GM12878 (cell line): ENCODE measurements around the gene KCNK1. TPM values are rescaled to one million over a fixed set of nuclear protein-coding genes. Genes with fewer than 3 reads are reported as not detected.
A peak's percentile ranks its signal among the peaks of the same experiment; 100 is the strongest.

ENCODE experiments used
- ATF2 ChIP-seq: IDR thresholded peaks from 2 replicates; pipeline ENCODE4 v1.6.1; 2012; ENCODE audit warnings: low read length, inconsistent platforms
- ATF7 ChIP-seq: fragments of 450-650 bp; IDR thresholded peaks from 2 replicates; pipeline ENCODE4 v1.6.1; 2016; ENCODE audit warnings: low read depth, mild to moderate bottlenecking
- BMI1 ChIP-seq: fragments of 450-650 bp; IDR thresholded peaks from 2 replicates; pipeline ENCODE4 v1.6.1; 2016; ENCODE audit warnings: mild to moderate bottlenecking, moderate library complexity, borderline replicate concordance
- CEBPB ChIP-seq, 2 experiments: fragments of 150-350 bp in 1 of 2; IDR thresholded peaks; 2 replicates each; pipeline ENCODE4 v1.6.1; 2012 to 2014; ENCODE audit warnings: low read depth in 2 of 2, low read length in 2 of 2, borderline replicate concordance in 1 of 2, inconsistent platforms in 1 of 2
- CHD2 ChIP-seq: IDR thresholded peaks from 2 replicates; pipeline ENCODE4 v1.6.1; 2011; ENCODE audit warnings: low read depth, low read length, improper control_type of control experiment, borderline replicate concordance
- DPF2 ChIP-seq: fragments of 450-650 bp; IDR thresholded peaks from 2 replicates; pipeline ENCODE4 v1.6.1; 2017; ENCODE audit warnings: mild to moderate bottlenecking
- EP300 ChIP-seq, 2 experiments: fragments of 150-350 bp in 1 of 2; IDR thresholded peaks; 2 replicates each; pipeline ENCODE4 v1.6.1; 2011 to 2012; ENCODE audit warnings: low read depth in 2 of 2, low read length in 2 of 2, borderline replicate concordance in 1 of 2, improper control_type of control experiment in 1 of 2, inconsistent platforms in 1 of 2; ENCODE audit not compliant: control insufficient read depth in 1 of 2
- HDAC6 ChIP-seq: fragments of 200-600 bp; sonication (generic); IDR thresholded peaks from one replicate; pipeline ENCODE4 v1.8.0; 2017; ENCODE audit warnings: antibody characterized with exemption; ENCODE audit not compliant: unreplicated experiment
- JUNB ChIP-seq: IDR thresholded peaks from 2 replicates; pipeline ENCODE4 v1.6.1; 2016; ENCODE audit warnings: antibody characterized with exemption, mild to moderate bottlenecking
- MEF2A ChIP-seq: IDR thresholded peaks from 2 replicates; pipeline ENCODE4 v1.6.1; 2011; ENCODE audit warnings: low read depth, mild to moderate bottlenecking, low read length, moderate library complexity; ENCODE audit not compliant: insufficient read depth
- MTA3 ChIP-seq: IDR thresholded peaks from 2 replicates; pipeline ENCODE4 v1.6.1; 2012; ENCODE audit warnings: low read length, inconsistent platforms, borderline replicate concordance
- NBN ChIP-seq: fragments of 450-650 bp; IDR thresholded peaks from 2 replicates; pipeline ENCODE4 v1.6.1; 2016
- NFYB ChIP-seq: IDR thresholded peaks from 2 replicates; pipeline ENCODE4 v1.6.1; 2011; ENCODE audit warnings: low read depth, mild to moderate bottlenecking, low read length, improper control_type of control experiment, moderate library complexity; ENCODE audit not compliant: insufficient read depth
- NR2F1 ChIP-seq: fragments of 450-650 bp; conservative IDR thresholded peaks from 2 replicates; pipeline ENCODE4 v1.6.1; 2017; ENCODE audit warnings: mild to moderate bottlenecking
- PBX3 ChIP-seq: IDR thresholded peaks from 2 replicates; pipeline ENCODE4 v1.6.1; 2011; ENCODE audit warnings: mild to moderate bottlenecking, low read depth, low read length, moderate library complexity; ENCODE audit not compliant: insufficient replicate concordance
- POU2F2 ChIP-seq: IDR thresholded peaks from 3 replicates; pipeline ENCODE4 v1.6.1; 2011; ENCODE audit warnings: low read depth, mild to moderate bottlenecking, low read length, borderline replicate concordance
- RAD21 ChIP-seq: IDR thresholded peaks from 2 replicates; pipeline ENCODE4 v1.6.1; 2011; ENCODE audit warnings: mild to moderate bottlenecking, low read depth, low read length, moderate library complexity; ENCODE audit not compliant: insufficient read depth
- TCF3 ChIP-seq: IDR thresholded peaks from 2 replicates; pipeline ENCODE4 v1.6.1; 2012; ENCODE audit warnings: low read depth, mild to moderate bottlenecking, low read length, borderline replicate concordance; ENCODE audit not compliant: insufficient read depth
- USF1 ChIP-seq: IDR thresholded peaks from 2 replicates; pipeline ENCODE4 v1.6.1; 2011; ENCODE audit warnings: borderline replicate concordance, low read depth, mild to moderate bottlenecking, moderate library complexity, mixed read lengths, low read length; ENCODE audit not compliant: insufficient read depth; ENCODE audit errors: extremely low read length
- ZNF274 ChIP-seq: IDR thresholded peaks from one replicate; pipeline ENCODE4 v1.8.0; 2011; ENCODE audit not compliant: insufficient read length, insufficient read depth
- ZNF384 ChIP-seq: IDR thresholded peaks from 2 replicates; pipeline ENCODE4 v1.6.1; 2012; ENCODE audit warnings: low read depth, mild to moderate bottlenecking, low read length, improper control_type of control experiment, borderline replicate concordance
- ZNF622 ChIP-seq: fragments of 450-650 bp; IDR thresholded peaks from 2 replicates; pipeline ENCODE4 v1.6.1; 2017; ENCODE audit warnings: mild to moderate bottlenecking, inconsistent platforms
- ZNF687 ChIP-seq: fragments of 450-650 bp; IDR thresholded peaks from 2 replicates; pipeline ENCODE4 v1.6.1; 2017; ENCODE audit warnings: mild to moderate bottlenecking, moderate library complexity
- ZZZ3 ChIP-seq: IDR thresholded peaks from 2 replicates; pipeline ENCODE4 v1.6.1; 2011; ENCODE audit warnings: low read depth; ENCODE audit not compliant: control insufficient read depth, insufficient read length
- polyA plus RNA-seq, 11 experiments: library from polyadenylated mRNA; depleted of rRNA in 4 of 11; unstranded in 6 of 11; stranded (reverse) in 5 of 11; fragments of >200 nt; fragmentation: Nextera tagmentation in 4 of 11; fragmentation: Illumina TruSeq in 1 of 11; extraction: Ambion mirVana in 4 of 11; extraction: Trizol in 1 of 11; gene quantifications; 1 replicate in 1 of 11; 2 replicates in 10 of 11; pipeline versions ENCODE4 v1.2.1 to v1.2.3, GENCODE V29; 2011 to 2016; ENCODE audit warnings: inconsistent platforms in 2 of 11, missing spikeins in 2 of 11, low read depth in 1 of 11
- total RNA-seq, 4 experiments: library from RNA; depleted of rRNA in 3 of 4; stranded (reverse); fragments of >200 nt in 3 of 4; fragmentation: Illumina TruSeq in 1 of 4; extraction: Trizol in 1 of 4; gene quantifications; 2 replicates each; pipeline versions ENCODE4 v1.2.1 to v1.2.3, GENCODE V29; 2013 to 2021

KCNK1 gene
- total and polyA plus RNA-seq, 10 of the 15 experiments (the other 5 are each of a cell fraction or from before 2014, with no cell fraction given) = 9.4 to 27.6 (median 15.1) TPM

- TF ChIP-seq ZNF687 = no peak; the same call in none of the 2 replicates
- peak; percentile 49 for TF ChIP-seq PBX3
- TF ChIP-seq ZNF274 = no peak
- TF ChIP-seq BMI1 = peak; percentile 91
- TF ChIP-seq NFYB = no peak
- TF ChIP-seq DPF2 = peak; percentile 80
- no peak for TF ChIP-seq HDAC6
- TF ChIP-seq MEF2A = peak; percentile 87
- TF ChIP-seq ZNF384 = peak; percentile 81
- peak; percentile 61 for TF ChIP-seq NBN
- peak; percentile 92 to 97 for TF ChIP-seq EP300 (IDR thresholded peaks at IDR 0.05; ENCODE audit: borderline replicate concordance in 1 of 2, control insufficient read depth in 1 of 2, low read depth in 2 of 2, low read length in 2 of 2)
- no peak for TF ChIP-seq TCF3
- TF ChIP-seq USF1 = no peak
- TF ChIP-seq RAD21 = peak; percentile 11; the same call in 1 of the 2 replicates
- no peak for TF ChIP-seq ZZZ3
- peak; percentile 52; the same call in 1 of the 2 replicates for TF ChIP-seq CHD2
- TF ChIP-seq JUNB = peak; percentile 76
- TF ChIP-seq NR2F1 = no peak
- TF ChIP-seq ATF7 = peak; percentile 93
- peak; percentile 39; the same call in 1 of the 3 replicates for TF ChIP-seq POU2F2
- TF ChIP-seq MTA3 = no peak
- peak; percentile 54; the same call in 1 of the 2 replicates for TF ChIP-seq ATF2
- TF ChIP-seq ZNF622 = no peak
- peak in 1 of 2 experiments; percentile 24; a peak in 1 of 4 replicates for TF ChIP-seq CEBPB (IDR thresholded peaks at IDR 0.05; ENCODE audit: borderline replicate concordance in 1 of 2, low read depth in 2 of 2, low read length in 2 of 2)
Observed at GRCh38 chr1:233597489-233597901, 16.4 kb upstream of the KCNK1 start (continued).
